B cell (primary cell): ENCODE measurements around the gene TBRG4. TPM values are rescaled to one million over a fixed set of nuclear protein-coding genes. Genes with fewer than 3 reads are reported as not detected.
A peak's percentile ranks its signal among the peaks of the same experiment; 100 is the strongest.

Experiments used
- ATAC-seq: fragments of 200-7000 bp; cut with Tn5 transposase; one replicate; pipeline ENCODE4 v1.10.0; 2021; ENCODE audit warnings: low read depth, mild to moderate bottlenecking, moderate number of reproducible peaks, moderate library complexity
- CTCF ChIA-PET: fragments of 350-600 bp; sonication (Branson Sonifier 250); formaldehyde crosslinking; loops from one replicate; lab custom pipeline; 2021; ENCODE audit warnings: antibody characterized with exemption, inconsistent platforms; lab: Charles Lee
- POLR2A ChIA-PET: fragments of 350-600 bp; sonication (Branson Sonifier 250); formaldehyde crosslinking; loops from one replicate; lab custom pipeline; 2021; ENCODE audit warnings: antibody characterized with exemption; lab: Charles Lee
- DNase-seq: peaks from one replicate; pipeline ENCODE4 v3.0.0; 2013
- H2AFZ ChIP-seq: 2 replicates; pipeline ENCODE4 v1.6.1; 2012; ENCODE audit warnings: mild to moderate bottlenecking, low read depth, low read length; ENCODE audit not compliant: insufficient read depth, poor library complexity, severe bottlenecking
- H3K27ac ChIP-seq, 2 donors: 1 replicate in 1 of 2; 2 replicates in 1 of 2; pipeline ENCODE4 v1.5.1; 2012 to 2013; ENCODE audit warnings: low read length in 2 of 2, mild to moderate bottlenecking in 2 of 2, moderate library complexity in 1 of 2
- H3K27me3 ChIP-seq, 4 experiments: fragments of 200-600 bp in 1 of 4; sonication (generic) in 1 of 4; replicated peaks in 1 of 4; 1 replicate in 2 of 4; 2 replicates in 2 of 4; pipeline versions ENCODE4 v1.6.1 to v1.7.0; 2013 to 2016; ENCODE audit warnings: low read length in 3 of 4, mild to moderate bottlenecking in 2 of 4, mixed read lengths in 1 of 4, moderate library complexity in 1 of 4; ENCODE audit not compliant: insufficient read depth in 4 of 4, control insufficient read depth in 3 of 4; ENCODE audit errors: control extremely low read depth in 1 of 4
- H3K36me3 ChIP-seq, 2 experiments: replicated peaks in 1 of 2; 1 replicate in 1 of 2; 2 replicates in 1 of 2; pipeline versions ENCODE4 v1.6.1 to v1.7.1; 2013; ENCODE audit warnings: low read length in 1 of 2; ENCODE audit not compliant: insufficient read depth in 2 of 2, control insufficient read depth in 1 of 2; ENCODE audit errors: control extremely low read depth in 1 of 2, extremely low read depth in 1 of 2
- H3K4me1 ChIP-seq, 2 donors: fragments of 200-600 bp in 1 of 2; sonication (generic) in 1 of 2; 1 replicate in 1 of 2; 2 replicates in 1 of 2; pipeline versions ENCODE4 v1.5.1 to v1.6.1; 2013 to 2017; ENCODE audit warnings: low read length in 2 of 2; ENCODE audit not compliant: control insufficient read depth in 2 of 2, insufficient read depth in 2 of 2
- H3K4me2 ChIP-seq: replicated peaks from 2 replicates; pipeline ENCODE3; 2012; ENCODE audit warnings: mild to moderate bottlenecking, low read depth, low read length; ENCODE audit not compliant: poor library complexity, severe bottlenecking
- H3K4me3 ChIP-seq, 5 experiments: fragments of 200-600 bp in 1 of 5; sonication (generic) in 1 of 5; 1 replicate in 3 of 5; 2 replicates in 2 of 5; pipeline versions ENCODE4 v1.5.1 to v1.7.0; 2011 to 2016; ENCODE audit warnings: low read length in 4 of 5, mild to moderate bottlenecking in 4 of 5, low read depth in 2 of 5, control low read depth in 1 of 5, moderate library complexity in 1 of 5; ENCODE audit not compliant: insufficient read depth in 1 of 5; ENCODE audit errors: control extremely low read depth in 1 of 5, extremely low read depth in 1 of 5
- H3K79me2 ChIP-seq: fragments of 200-600 bp; sonication (generic); one replicate; pipeline ENCODE4 v1.6.0; 2016; ENCODE audit warnings: low read length; ENCODE audit not compliant: control insufficient read depth, insufficient read depth
- H3K9ac ChIP-seq: fragments of 200-600 bp; sonication (generic); 2 replicates; pipeline ENCODE4 v1.6.1; 2017; ENCODE audit warnings: mild to moderate bottlenecking, low read length, moderate library complexity
- H3K9me3 ChIP-seq, 3 donors: one replicate each; pipeline versions ENCODE4 v1.6.1 to v1.7.1; 2013; ENCODE audit warnings: low read length in 2 of 3; ENCODE audit not compliant: control insufficient read depth in 2 of 3, insufficient read depth in 1 of 3; ENCODE audit errors: control extremely low read depth in 1 of 3
- H4K20me1 ChIP-seq: 2 replicates; pipeline ENCODE4 v1.6.0; 2012; ENCODE audit warnings: mild to moderate bottlenecking, low read length; ENCODE audit not compliant: insufficient read depth, control insufficient read depth, poor library complexity, severe bottlenecking
- H3K27ac Mint-ChIP-seq: one replicate; pipeline ENCODE4 v1.8.0; 2021; ENCODE audit warnings: mixed read lengths
- H3K27me3 Mint-ChIP-seq: one replicate; pipeline ENCODE4 v1.8.0; 2021; ENCODE audit warnings: mixed read lengths
- H3K4me1 Mint-ChIP-seq: one replicate; pipeline ENCODE4 v1.8.0; 2021; ENCODE audit warnings: mixed read lengths
- H3K4me3 Mint-ChIP-seq: one replicate; pipeline ENCODE4 v1.8.0; 2021; ENCODE audit warnings: mixed read lengths
- H3K9me3 Mint-ChIP-seq: one replicate; pipeline ENCODE4 v1.8.0; 2022; ENCODE audit warnings: mixed read lengths; ENCODE audit not compliant: insufficient read depth
- CTCF ChIP-seq: fragments of 200-600 bp; IDR thresholded peaks from one replicate; pipeline ENCODE4 v1.8.0; 2022; ENCODE audit warnings: antibody characterized with exemption, mild to moderate bottlenecking
- EZH2 ChIP-seq: IDR thresholded peaks from 2 replicates; pipeline ENCODE4 v1.6.1; 2012; ENCODE audit warnings: borderline replicate concordance, low read depth, mild to moderate bottlenecking, moderate library complexity, low read length; ENCODE audit not compliant: insufficient read depth, poor library complexity, severe bottlenecking
- WGBS: methylation state at CpG from one replicate; pipeline ENCODE4 v1.1.5; 2013; ENCODE audit warnings: missing lambda C conversion rate; ENCODE audit not compliant: insufficient coverage; 5-methylcytosine and 5-hydroxymethylcytosine counted together
- intact Hi-C: fragments of 100-400 bp; cut with micrococcal nuclease; formaldehyde crosslinking; loops from one replicate; pipeline ENCODE4 v1.10.0; 2022
- polyA plus RNA-seq: library from polyadenylated mRNA; depleted of rRNA; stranded (reverse); fragments of >200 nt; gene quantifications from 2 replicates; pipeline ENCODE4 v1.2.3, GENCODE V29; 2012
- total RNA-seq, 2 donors: library from RNA; stranded (reverse); fragments of 120-200 nt in 1 of 2; gene quantifications; 1 replicate in 1 of 2; 2 replicates in 1 of 2; pipeline versions ENCODE4 v1.2.3 to v1.2.4, GENCODE V29; 2013 to 2022

Gene TBRG4
- total and polyA plus RNA-seq, 2 donors (not counting 1 experiment from before 2014, with no cell fraction given), result 92.8 to 111 TPM

GRCh38 chr7:45066409-45066808 lies 45.1 kb downstream of the TBRG4 start:
- Mint-ChIP-seq H3K9me3 (no peaks in the 10 kb centered on the region), H3K4me3 (no peak overlapping the region), H3K27ac (peak overlapping the region; percentile 10), H3K27me3 (no peaks in the 10 kb centered on the region), H3K4me1 (peaks cover 34% of the 10 kb centered on the region)
- peaks cover 0 to 94% of the 10 kb centered on the region in 2 experiments for H3K36me3 ChIP-seq
- no peaks in the 10 kb centered on the region for H3K27me3 ChIP-seq
- no peak overlapping the region for H3K9ac ChIP-seq
- intact Hi-C loops, result loop anchor here (10.0 kb wide), 1 partner anchor 62 kb away; the partner anchor contains the start of gene CCM2
- no peak overlapping the region for H3K4me3 ChIP-seq
- ATAC-seq (no peak), DNase-seq (no peak)
- TF ChIP-seq CTCF (no peak), EZH2 (no peak)
- H3K4me1 ChIP-seq, result peaks cover 16 to 19% of the 10 kb centered on the region in 2 donors
- H4K20me1 ChIP-seq, result peaks cover 100% of the 10 kb centered on the region
- ChIA-PET CTCF (no interaction called here), POLR2A (no interaction called here)
- H3K4me2 ChIP-seq, result no peak overlapping the region
- peaks cover 85% of the 10 kb centered on the region for H3K79me2 ChIP-seq
- no peaks in the 10 kb centered on the region for H3K9me3 ChIP-seq
- 70% methylated on average over 5 of the region's 7 CpGs for WGBS
- no peak overlapping the region for H3K27ac ChIP-seq
- H2AFZ ChIP-seq, result no peak overlapping the region
